PC-9 (cell line): Measurements from ENCODE around the gene ZNF333.

ENCODE experiments used
- CTCF ChIP-seq: fragments of 200-600 bp; sonication (generic); conservative IDR thresholded peaks from 2 replicates; pipeline ENCODE4 v1.6.1; 2017; ENCODE audit warnings: mixed run types, antibody characterized with exemption, mild to moderate bottlenecking, moderate library complexity
- EZH2 ChIP-seq: fragments of 200-600 bp; sonication (generic); IDR thresholded peaks from 2 replicates; pipeline ENCODE4 v1.8.0; 2017; ENCODE audit warnings: antibody characterized with exemption, low read depth

- TF ChIP-seq CTCF (no peak), EZH2 (no peak)
These were observed 73.8 kb downstream of the ZNF333 start for GRCh38 chr19:14763497-14764145.
